Epithelial cell of proximal tubule (primary cell): ENCODE results near the gene ATRN. TPM values are rescaled to one million over a fixed set of nuclear protein-coding genes. Genes with fewer than 3 reads are reported as not detected.

ENCODE experiments used
- DNase-seq: peaks from one replicate; pipeline ENCODE4 v3.0.0-alpha.2; 2011; ENCODE audit warnings: low read depth
- H3K4me3 ChIP-seq: 2 replicates; pipeline ENCODE4 v1.5.1; 2011; ENCODE audit warnings: low read depth, mild to moderate bottlenecking, low read length
- CTCF ChIP-seq: conservative IDR thresholded peaks from 2 replicates; pipeline ENCODE4 v1.5.1; 2012; ENCODE audit warnings: low read depth, mild to moderate bottlenecking, low read length
- total RNA-seq: library from RNA; depleted of rRNA; stranded (reverse); fragments of >200 nt; gene quantifications from 2 replicates; pipeline ENCODE4 v1.2.3, GENCODE V29; 2015

The ATRN gene
- total RNA-seq, 1 donor from 2014 or later = 15.4 TPM

GRCh38 chr20:3632311-3633004, 161.6 kb downstream of the ATRN start:
- DNase-seq = no peak
- no peak overlapping the region for H3K4me3 ChIP-seq
- TF ChIP-seq CTCF = peak; percentile 39

GRCh38 chr20:3633913-3634478, 163.2 kb downstream of the ATRN start:
- no peak for TF ChIP-seq CTCF
- DNase-seq = no peak

GRCh38 chr20:3635346-3635745, 164.5 kb downstream of the ATRN start:
- DNase-seq = no peak
- no peak overlapping the region for H3K4me3 ChIP-seq
- no peak for TF ChIP-seq CTCF

More at GRCh38 chr20:3633913-3634478, 163.2 kb downstream of the ATRN start:
- H3K4me3 ChIP-seq = no peak overlapping the region

- no peak for DNase-seq
- H3K4me3 ChIP-seq = no peak overlapping the region
- no peak for TF ChIP-seq CTCF
These were observed 169.4 kb downstream of the ATRN start for GRCh38 chr20:3640259-3640658.

GRCh38 chr20:3645309-3646066, 174.7 kb downstream of the ATRN start:
- no peak overlapping the region for H3K4me3 ChIP-seq
- no peak for DNase-seq
- no peak for TF ChIP-seq CTCF

GRCh38 chr20:3646067-3646440, 175.2 kb downstream of the ATRN start:
- no peak for TF ChIP-seq CTCF
- H3K4me3 ChIP-seq = no peak overlapping the region
- no peak for DNase-seq

- DNase-seq = no peak
- no peak overlapping the region for H3K4me3 ChIP-seq
- TF ChIP-seq CTCF = no peak
These were observed 175.8 kb downstream of the ATRN start for GRCh38 chr20:3646651-3647050.
